ENCODE measurements around the gene COL27A1.

The COL27A1 gene

DNA sequence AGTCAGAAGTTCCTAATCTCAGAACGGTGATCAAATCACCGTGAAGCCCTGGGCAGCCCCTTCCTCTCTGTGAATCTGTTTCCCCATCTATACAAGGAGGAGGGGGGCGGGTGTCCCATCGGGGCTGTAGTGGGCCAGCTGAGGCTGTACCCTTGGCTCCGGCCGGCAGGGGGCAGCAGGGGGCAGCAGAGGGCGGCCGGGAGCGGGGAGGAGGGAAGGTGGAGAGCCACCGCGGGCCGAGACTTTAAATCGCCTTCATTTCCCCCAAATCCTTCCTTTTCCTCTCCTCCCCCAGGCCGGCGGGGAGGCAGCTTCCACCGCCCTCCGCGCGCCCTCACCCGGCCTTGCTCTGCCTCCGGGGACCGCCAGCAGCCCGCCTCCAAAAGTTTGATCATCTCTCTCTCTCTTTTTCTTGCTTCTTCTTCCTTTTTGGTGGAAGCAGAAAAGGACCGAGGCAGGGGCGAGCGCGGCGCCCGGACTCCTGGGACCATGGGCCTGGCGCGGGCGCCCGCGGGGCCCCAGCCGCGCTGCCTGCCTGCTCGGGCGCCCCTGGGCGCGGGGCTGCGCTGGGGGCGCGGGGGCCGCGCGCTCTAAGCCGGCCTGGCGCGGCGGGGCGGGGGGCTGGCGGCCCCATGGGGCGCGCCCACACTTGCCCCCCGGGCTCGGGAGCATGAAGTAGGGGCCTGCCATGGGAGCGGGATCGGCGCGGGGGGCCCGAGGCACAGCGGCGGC lies at the start of gene COL27A1:
TSS of gene COL27A1 (plus strand) at position 275 of the 732 bp plus-strand sequence. CDS start at position 689, 414 bp downstream.
- peak; percentile 66 for DNase-seq (ENCODE audit: low spot score)

DNA sequence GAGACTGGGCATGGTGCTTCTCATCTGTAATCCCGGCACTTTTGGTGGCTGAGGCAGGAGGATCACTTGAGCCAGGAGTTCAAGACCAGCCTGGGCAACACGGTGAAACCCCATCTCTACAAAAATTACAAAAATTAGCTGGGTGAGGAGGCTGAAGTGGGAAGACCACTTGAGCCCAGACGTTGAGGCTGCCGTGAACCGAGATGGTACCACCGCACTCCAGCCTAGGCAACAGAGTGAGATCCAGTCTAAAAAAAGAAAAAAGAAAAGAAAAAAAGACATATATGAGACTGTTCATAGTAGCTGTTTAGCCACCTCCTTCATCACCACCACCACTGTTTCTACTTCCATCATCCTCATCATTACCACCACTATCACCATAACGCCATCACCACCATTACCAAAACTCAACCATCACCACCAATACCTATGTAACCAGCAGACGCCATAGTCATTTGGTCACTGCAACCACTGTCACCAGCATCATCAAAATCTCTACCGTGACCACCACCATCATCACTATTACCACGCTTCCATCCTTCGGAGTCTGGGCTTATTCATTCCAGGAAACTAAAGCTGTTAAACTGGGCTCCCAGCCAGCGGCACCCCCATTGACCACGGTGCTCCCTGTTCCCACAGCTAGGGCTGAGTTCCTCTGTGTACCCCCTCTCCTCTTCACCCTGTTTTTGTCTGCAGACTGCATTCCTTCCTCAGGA lies 47.9 kb upstream of the COL27A1 start:
- DNase-seq (ENCODE audit: low spot score) = no peak

DNA sequence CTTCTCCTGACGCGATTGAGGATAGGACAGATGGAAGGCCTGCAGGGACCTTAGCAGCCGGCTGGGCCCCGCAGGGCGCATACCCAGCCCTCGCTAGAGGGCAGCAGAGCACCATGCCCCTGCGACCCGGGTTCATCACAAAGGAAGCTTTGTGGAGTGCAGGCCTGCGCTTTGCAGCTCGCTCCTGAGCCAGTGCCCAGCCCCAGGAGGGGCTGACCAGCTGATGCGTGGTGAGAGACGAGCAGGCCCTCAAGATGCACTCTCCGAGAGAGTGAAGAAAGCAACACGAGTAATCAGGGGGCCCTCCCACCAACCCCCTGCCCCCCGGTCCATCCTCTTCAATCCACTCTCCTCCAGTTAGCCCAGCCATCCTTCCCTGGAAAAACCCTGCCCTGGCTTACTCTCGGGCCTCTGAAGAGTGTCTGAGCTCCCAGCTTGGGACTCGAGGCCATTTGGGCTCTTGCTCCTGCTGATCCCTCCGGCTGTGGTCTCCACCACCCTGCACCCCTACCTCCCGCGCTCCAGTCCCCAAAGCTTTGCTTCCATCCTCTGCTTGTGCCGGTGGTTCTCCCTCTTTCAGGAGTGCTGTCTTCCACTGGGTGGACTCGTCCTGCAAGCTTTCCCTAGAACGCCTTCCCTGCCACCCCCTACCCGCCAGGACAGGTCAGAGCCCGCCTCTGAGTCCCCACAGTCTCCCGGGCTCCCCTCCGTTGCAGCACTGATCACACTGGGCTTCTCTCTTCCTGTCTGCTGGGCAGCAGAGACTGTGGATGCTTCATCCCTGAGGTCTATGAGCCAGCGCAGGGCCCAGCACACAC lies 47.1 kb upstream of the COL27A1 start:
- peak; percentile 19 for DNase-seq (ENCODE audit: low spot score)

DNA sequence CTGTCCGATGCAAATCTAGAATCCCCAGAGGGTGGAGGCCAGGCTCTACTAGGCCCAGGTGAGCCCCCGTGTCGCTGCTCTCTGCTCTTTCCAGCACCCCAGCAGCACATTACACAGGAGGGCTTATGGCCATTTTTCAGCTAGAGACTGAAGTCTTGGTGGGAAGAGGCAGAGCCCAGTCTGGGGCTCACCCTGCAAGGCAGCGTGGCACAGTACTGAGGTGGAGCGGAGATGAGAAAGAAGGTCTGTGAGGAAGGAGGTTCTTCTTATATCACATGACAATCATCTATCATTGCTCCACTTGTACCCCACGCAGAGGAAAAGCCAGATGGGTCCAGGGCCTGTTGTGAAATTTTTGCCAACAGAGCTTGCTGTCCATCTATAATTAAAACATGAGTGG lies 46.2 kb upstream of the COL27A1 start:
- no peak for DNase-seq (ENCODE audit: low spot score)

DNA sequence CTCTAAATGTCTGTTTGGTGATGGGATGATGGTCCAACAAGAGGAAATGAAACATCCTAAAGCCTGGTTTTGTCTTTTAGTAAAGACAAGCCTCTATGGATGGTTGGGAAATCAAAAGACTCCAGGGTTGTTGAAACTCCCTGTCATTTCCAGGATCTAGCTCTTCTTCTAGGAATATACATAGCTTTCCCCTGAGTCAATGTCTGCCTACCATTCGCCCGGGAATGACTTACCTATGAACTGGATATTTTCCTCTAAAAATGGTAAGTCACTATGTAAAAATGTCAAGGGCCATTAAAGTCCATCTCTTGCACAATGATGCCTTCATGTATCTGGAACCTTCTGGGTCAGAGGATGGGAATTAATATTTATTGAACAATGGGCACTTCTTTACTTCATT lies 45.2 kb upstream of the COL27A1 start:
- no peak for DNase-seq (ENCODE audit: low spot score)

DNA sequence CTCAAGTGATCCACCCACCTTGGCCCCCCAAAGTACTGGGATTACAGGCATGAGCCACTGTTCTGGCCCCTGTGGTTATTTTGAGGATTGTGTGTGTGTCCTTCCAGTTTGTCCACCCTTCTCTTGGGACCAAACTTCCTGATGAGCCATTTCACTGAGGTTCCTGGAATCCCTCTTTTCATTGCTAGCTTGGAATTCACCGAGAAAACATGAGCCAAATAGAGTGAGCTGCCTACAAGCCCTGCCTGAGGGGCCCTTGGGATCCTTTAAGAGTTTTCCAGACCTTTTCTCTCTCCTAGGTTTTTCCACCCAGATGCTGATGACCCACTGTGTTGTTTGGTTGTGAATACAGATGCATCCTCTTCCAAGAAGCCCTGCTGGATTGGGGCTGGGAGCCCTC lies 43.0 kb upstream of the COL27A1 start:
- DNase-seq (ENCODE audit: low spot score) = no peak

DNA sequence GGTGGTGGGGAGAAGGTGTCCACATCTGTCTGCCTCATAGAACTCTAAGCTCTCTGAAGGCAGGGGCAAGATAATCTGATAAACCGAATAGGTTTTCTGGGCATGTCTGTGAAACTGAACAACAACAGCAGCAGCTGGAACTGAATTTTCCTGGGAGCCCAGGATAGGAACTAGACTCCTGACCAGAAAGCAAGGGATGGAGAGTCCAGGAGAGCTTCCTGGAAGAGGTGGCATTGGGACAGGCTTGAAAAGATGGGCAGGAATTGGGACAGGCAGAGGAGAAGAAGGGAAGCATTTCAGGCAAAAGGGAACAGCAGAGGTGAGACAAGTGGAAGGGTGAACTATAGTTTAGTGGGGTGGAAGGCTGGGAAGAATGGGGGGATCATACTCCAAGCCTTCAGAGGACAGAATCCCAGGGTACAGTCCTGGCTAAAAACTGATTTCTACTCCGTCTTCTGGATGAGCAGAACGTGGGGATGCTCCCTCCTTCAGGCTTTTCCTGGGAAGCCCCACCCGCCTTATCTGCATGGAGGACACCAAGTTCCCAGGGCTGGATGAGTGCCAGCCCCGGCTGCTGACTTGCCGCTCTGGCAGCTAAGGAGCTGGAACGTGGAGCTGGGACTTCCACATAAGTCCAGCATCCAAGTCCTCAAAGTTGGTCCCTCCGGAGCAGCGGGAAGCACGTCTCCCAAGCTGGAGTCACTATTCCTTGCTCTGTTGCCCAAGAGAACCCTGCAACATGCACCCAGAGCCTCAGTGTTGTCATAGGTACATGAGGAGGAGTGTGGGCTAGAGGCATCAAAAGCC lies 42.4 kb upstream of the COL27A1 start:
- no peak for DNase-seq (ENCODE audit: low spot score)

DNA sequence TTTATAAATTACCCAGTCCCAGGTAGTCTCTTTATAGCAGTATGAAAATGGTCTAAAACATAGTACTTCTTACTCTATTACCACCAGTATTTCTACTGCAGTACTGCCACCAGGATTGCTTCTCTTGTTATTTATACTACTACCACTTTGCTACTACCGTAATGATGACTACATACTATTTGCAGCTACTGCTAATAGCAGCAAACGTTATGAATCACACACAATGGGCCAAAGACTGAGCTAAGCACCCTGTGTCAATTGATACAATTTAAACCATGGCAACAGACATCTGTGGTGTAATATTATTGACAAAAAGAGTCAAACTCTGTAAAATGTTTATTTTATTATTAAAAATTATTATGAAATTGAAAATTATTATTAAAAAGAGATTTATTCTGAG lies 41.0 kb upstream of the COL27A1 start:
- DNase-seq (ENCODE audit: low spot score) = no peak

DNA sequence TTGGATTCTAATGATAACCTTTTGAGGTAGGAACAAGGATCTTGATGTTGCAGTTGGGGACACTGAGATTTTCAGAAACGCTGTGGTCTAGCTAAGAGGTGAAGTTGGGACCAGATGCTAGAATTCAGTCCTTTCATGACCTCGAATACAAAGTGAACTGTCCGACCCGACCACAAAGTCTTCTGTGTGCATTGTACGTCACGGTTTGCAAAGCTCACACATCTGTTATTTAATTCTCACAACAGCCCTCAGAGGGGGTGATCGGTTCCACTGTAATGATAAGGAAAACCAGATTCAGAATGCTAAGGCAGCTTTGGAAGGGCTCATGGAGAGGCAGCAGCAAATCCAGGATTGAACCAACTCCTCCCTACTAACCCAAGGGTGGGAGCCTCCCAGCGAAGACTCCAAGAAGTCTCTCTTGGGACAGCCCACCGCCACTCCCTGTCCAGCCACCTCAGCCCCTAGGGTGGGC lies 39.6 kb upstream of the COL27A1 start:
- DNase-seq (ENCODE audit: low spot score) = no peak

DNA sequence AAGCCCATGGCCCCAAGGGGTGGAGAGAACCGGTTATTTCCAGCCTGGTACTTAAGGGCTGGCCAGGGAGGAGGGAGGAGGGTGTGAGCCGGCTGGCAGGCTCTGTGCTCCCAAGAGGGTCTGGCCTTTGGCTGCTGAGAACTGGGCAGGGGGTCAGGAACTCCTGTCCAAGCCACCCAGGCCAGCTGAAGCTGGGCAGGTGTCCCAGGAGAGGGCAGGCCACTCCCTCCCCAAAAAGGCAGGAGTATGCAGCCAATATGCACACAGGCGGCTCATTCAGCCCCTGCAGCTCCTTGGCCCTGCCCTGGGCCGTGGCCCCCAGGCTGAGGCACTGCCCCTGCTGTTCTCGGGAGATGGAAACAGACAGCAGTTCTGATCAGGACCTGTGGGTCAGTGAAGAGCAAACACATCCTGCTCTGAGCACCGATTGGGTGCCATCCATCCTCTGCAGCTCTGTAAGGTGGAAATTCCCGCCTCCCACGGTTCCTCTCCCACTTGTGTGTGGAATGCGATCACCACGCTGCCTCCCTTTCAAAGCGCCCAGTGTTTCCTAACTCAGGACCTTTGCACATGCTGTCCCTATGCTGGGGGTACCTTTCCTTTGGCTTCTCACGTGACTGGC lies 39.1 kb upstream of the COL27A1 start:
- DNase-seq (ENCODE audit: low spot score) = no peak

DNA sequence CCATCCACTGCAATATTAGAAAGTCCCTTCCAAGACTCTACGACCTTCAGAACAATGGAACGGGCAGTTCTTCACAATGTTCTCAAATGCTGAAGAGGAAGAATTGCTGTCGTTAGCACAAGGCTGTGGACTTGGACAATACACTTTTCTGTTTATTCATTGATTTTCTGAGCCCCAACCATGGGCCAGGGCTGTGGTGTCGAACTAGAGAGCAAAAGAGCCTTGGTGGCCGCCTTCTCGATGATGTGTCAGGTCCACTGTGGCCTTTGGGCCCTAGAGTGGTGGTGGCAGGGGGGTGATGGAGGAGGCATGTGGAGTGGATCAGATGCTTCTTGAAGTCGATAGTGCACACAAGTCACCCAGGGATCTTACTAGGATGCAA lies 37.7 kb upstream of the COL27A1 start:
- DNase-seq (ENCODE audit: low spot score) = no peak

DNA sequence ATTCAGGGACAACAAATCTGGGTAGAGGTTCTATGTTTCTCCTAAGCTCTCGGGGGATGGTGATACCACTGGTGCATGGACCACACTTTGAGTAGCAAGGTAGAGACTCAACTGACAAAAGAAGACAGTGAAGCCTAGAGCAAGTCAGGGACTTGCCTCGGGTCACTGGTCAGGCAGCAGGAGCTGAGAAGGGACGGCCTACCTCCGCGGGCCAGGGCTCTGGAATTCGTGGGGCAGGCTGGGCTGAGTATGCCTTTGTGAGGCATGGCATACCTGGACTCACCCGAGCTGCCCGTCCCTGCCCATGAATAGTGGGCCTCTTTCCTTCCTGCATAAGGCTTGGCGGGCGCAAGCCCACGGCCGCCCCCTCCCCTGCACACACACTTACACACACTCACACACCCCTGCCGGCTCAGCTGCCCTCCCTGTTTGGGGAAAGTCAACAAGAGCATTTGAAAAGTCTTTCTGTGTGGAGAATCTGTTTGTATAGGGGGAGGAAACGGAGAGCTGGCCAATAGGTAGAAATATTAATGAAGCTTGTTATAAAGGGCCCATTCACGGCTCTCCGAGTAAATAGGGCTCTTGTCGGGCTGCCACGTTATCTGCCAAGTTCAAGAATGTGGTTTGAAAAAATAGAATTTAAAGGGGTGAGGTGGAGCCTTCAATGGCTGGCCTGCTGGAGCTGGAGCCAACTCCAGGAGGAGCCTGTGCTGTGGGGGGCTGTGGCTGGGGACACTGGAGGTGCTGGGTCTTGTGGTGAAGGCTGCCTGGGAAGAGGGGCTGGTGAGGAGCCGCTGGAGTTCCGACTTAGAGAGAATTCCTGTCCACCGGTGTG lies 37.1 kb upstream of the COL27A1 start:
- DNase-seq (ENCODE audit: low spot score) = no peak

DNA sequence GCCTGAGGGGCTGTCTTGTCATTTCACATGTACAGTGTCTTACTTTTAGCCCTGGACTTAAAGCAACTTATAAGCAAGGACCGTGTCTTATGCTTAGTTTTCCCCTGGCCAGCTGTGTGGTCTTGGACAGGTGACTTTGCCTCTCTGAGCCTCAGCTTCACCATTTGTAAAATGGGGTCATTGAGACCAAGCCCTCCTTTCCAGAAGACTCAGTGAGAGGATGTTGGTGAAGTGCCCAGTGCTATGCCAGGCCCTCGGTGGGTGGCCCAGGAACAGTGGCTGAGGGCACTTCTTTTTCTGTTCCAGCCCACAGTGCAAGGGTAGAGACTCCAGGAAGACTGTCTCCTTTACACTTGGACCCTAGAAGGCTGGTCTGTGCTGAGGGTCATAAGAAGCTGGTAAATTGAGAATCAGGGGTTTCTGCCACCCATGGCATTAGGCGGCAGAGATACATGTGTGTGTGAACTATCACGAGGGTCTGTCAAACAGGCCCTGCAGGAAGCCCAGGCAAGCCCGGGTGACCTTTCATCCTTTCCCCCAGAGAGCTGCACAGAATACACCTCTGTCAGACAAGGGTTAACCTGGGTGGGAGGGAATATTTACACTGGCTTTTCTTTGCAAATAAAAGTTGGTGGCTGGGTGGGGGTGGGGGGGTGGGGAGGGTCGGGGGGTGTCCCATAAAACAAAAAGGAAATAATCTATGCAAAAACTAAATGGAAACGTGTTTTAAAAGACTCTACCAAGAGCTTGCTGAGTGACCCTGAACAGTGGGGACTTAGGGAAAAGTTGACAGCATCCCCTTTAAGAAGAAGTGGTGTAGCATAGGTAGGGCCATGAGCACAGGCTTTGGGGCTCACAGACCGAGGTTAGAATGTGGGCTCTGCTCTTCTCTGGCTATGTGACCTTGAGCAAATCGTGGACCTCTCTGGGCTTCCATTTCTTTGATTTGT lies 35.8 kb upstream of the COL27A1 start:
- no peak for DNase-seq (ENCODE audit: low spot score)

DNA sequence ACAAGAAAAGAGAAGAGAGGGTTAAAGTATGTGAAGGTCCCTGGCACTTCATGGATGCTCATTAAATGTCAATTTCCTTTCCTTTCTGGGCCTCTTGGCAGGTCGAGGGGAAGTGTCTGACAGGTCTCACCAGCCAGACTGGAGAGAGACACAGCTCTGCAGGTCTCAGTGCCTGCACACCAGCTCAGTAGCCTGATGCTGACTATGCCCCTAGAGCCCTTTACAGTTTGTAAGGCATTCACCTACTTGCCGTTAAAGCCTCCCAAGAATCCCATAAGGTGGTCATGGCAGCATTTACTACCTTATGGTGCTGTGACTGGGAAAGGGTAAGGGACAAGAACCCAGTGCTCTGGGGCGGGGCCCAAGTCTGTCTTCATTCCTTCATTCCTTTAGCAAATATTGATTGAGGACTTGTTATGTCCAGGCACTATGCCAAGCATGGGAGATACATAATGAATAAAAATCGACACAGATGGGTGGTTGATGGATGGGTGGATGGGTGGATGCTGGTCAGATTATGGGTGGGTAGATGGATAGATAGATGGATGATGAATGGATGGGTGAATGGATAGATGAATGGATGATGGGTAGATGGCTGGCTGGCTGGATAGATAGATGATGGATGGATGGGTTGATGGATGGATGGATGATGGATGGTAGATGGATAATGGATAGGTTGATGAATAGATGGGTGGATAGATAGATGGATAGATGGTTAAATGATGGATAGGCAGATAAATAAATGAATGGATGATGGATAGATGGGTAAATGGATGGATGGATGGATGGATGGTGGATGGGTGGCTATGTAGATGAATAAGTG lies 34.9 kb upstream of the COL27A1 start:
- DNase-seq (ENCODE audit: low spot score) = no peak

DNA sequence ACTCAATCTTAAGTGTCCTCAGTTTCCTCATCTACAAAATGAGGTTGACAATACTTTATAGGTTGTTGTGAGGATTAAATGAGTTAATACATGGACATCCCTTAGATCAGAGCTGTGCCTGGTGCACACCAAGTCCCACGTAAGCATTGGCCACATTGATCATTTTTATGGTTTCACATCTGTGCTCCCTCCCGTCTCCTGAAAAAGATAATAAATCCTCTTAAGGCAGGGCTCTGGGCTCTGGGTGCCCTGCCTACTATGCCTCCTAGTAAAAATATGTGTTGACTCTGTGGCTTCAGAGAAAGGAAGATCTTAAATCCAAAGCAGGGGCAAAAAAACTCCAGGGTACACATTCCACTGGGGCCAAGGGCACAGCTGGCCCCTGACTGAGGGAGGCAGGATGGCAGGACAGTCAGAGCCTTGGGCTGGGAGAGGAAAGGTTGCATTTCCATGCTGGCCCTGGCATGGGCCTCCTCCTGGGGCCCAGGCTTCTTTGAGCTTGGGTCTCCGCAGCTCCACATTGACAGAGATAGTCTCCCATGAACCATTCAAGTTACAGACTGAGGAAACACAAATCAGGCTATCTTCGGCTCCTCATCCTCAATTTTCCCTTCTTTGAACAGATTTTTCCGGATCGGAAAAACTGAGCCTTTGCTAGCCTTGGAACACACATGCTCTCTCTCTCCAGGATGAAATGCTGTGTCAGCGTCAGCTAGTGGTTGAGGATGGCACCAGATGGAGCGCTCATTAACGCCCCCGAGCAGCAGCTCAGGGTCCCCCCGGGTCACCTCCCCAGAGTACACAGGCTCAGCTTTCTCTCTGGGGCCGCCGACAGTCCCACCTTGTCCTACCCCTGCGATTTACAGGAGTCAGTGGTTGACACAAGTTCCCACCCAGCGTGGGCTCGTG lies 33.9 kb upstream of the COL27A1 start:
- DNase-seq (ENCODE audit: low spot score) = no peak

DNA sequence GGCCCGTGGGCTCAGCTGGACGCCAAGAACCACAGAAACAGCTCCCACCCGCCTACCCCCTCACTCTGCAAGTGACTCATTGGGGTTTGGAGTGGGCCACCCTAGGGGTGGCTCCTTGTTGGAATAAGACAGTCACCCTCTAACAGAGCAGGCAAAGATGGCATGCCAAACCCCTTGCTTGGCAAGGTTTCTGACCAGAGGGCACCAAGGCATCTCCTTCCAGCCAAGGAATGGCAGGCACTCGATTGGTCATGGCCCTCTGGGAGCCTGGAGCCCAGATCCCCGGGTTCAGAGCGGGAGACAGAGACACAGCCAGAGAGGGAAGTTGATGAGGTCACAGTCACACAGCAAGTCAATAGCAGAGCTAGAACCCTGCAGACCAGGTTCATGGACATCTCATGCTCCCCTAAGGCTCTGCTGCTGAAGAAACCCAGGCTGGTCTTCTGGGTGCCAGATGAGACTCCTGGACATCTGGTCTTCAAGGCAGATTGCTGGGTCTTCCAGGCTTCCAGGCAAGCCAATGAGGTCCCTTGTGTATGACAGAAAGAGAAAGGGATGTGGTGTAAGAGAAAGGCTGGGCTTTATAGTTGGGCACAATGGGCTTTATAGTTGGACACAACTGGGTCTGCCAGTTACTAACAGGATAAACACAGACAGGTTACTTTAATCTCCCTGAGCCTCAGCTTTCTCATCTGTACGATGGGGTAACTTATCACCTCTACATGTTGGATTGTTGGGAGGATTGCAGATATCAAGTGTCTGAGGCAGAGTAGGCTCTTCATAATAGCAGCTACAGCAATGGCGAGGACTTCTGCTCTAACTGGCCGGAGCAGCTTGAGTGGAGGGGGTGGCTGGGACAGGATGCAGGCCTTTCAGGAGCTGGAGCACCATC lies 33.0 kb upstream of the COL27A1 start:
- DNase-seq (ENCODE audit: low spot score) = no peak
